GM10847 (cell line): ENCODE results near the gene TBC1D22A.

Experiments used
- POLR2A ChIP-seq: IDR thresholded peaks from 2 replicates; pipeline ENCODE4 v1.6.1; 2011; ENCODE audit not compliant: insufficient read length; ENCODE audit errors: extremely low read depth

Gene TBC1D22A

GRCh38 chr22:46845296-46846149 lies 83.1 kb downstream of the TBC1D22A start:
- TF ChIP-seq POLR2A: no peak

GRCh38 chr22:46846150-46846831 lies 83.8 kb downstream of the TBC1D22A start:
- TF ChIP-seq POLR2A: no peak

- TF ChIP-seq POLR2A: no peak
Observed at GRCh38 chr22:46846832-46847355, 84.4 kb downstream of the TBC1D22A start.

- TF ChIP-seq POLR2A: no peak
Observed at GRCh38 chr22:46848197-46848596, 85.7 kb downstream of the TBC1D22A start.

GRCh38 chr22:46849101-46849500 lies 86.7 kb downstream of the TBC1D22A start:
- no peak for TF ChIP-seq POLR2A

GRCh38 chr22:46849951-46850350 lies 87.5 kb downstream of the TBC1D22A start:
- no peak for TF ChIP-seq POLR2A

GRCh38 chr22:46851311-46851710 lies 88.9 kb downstream of the TBC1D22A start:
- TF ChIP-seq POLR2A: no peak

- no peak for TF ChIP-seq POLR2A
Observed at GRCh38 chr22:46851941-46852340, 89.5 kb downstream of the TBC1D22A start.

- no peak for TF ChIP-seq POLR2A
Observed at GRCh38 chr22:46852771-46853170, 90.3 kb downstream of the TBC1D22A start.

- no peak for TF ChIP-seq POLR2A
Observed at GRCh38 chr22:46853191-46853590, 90.7 kb downstream of the TBC1D22A start.

- no peak for TF ChIP-seq POLR2A
Observed at GRCh38 chr22:46854125-46854870, 91.8 kb downstream of the TBC1D22A start.

- no peak for TF ChIP-seq POLR2A
Observed at GRCh38 chr22:46855681-46856080, 93.2 kb downstream of the TBC1D22A start.

- no peak for TF ChIP-seq POLR2A
Observed at GRCh38 chr22:46856661-46857060, 94.2 kb downstream of the TBC1D22A start.

GRCh38 chr22:46857142-46857884 lies 94.9 kb downstream of the TBC1D22A start:
- TF ChIP-seq POLR2A: no peak

GRCh38 chr22:46857885-46858143 lies 95.4 kb downstream of the TBC1D22A start:
- TF ChIP-seq POLR2A: no peak
